Peyer's patch (tissue), 4 donors: ENCODE measurements around the gene AKAP7. TPM values are rescaled to one million over a fixed set of nuclear protein-coding genes. Genes with fewer than 3 reads are reported as not detected.

Experiments
- DNase-seq, 3 donors: peaks; one replicate each; pipeline ENCODE4 v3.0.0-alpha.2; 2017 to 2019
- H3K27ac ChIP-seq, 4 donors: fragments of 200-600 bp; sonication (generic); one replicate each; pipeline ENCODE4 v1.5.1; 2016 to 2019
- H3K27me3 ChIP-seq, 2 donors: fragments of 200-600 bp; sonication (generic); one replicate each; pipeline ENCODE4 v1.5.1; 2019
- H3K36me3 ChIP-seq, 3 donors: fragments of 200-600 bp; sonication (generic); one replicate each; pipeline ENCODE4 v1.5.1; 2016 to 2019
- H3K4me1 ChIP-seq, 4 donors: fragments of 200-600 bp; sonication (generic); one replicate each; pipeline ENCODE4 v1.5.1; 2016 to 2019
- H3K4me3 ChIP-seq, 4 donors: fragments of 200-600 bp; sonication (generic); 1 replicate in 3 of 4; 2 replicates in 1 of 4; pipeline ENCODE4 v1.5.1; 2016 to 2019; ENCODE audit warnings: mild to moderate bottlenecking in 1 of 4
- H3K9me3 ChIP-seq, 4 donors: fragments of 200-600 bp; sonication (generic); one replicate each; pipeline ENCODE4 v1.5.1; 2016 to 2019; ENCODE audit warnings: mild to moderate bottlenecking in 1 of 4
- POLR2A ChIP-seq, 2 donors: fragments of 450-650 bp; IDR thresholded peaks; one replicate each; pipeline ENCODE4 v1.5.1; 2017; ENCODE audit warnings: antibody characterized with exemption in 2 of 2, mild to moderate bottlenecking in 2 of 2, moderate library complexity in 2 of 2
- total RNA-seq, 4 donors: library from RNA; depleted of rRNA; stranded (reverse); fragments of >200 nt; gene quantifications; one replicate each; pipeline ENCODE4 v1.1.0, GENCODE V29; 2016
- TF ChIP-seq, protein P1 (sequence below), 6 experiments: fragments of 450-650 bp in 4 of 6; fragments of 200-600 bp in 2 of 6; sonication (generic) in 1 of 6; IDR thresholded peaks; one replicate each; pipeline ENCODE4 v1.5.1; 2017 to 2019; ENCODE audit warnings: antibody characterized with exemption in 6 of 6, mild to moderate bottlenecking in 3 of 6, moderate library complexity in 1 of 6

AKAP7 gene
- total RNA-seq, 4 donors from 2014 or later: 8.3 to 24.7 (median 13.3) TPM

DNA sequence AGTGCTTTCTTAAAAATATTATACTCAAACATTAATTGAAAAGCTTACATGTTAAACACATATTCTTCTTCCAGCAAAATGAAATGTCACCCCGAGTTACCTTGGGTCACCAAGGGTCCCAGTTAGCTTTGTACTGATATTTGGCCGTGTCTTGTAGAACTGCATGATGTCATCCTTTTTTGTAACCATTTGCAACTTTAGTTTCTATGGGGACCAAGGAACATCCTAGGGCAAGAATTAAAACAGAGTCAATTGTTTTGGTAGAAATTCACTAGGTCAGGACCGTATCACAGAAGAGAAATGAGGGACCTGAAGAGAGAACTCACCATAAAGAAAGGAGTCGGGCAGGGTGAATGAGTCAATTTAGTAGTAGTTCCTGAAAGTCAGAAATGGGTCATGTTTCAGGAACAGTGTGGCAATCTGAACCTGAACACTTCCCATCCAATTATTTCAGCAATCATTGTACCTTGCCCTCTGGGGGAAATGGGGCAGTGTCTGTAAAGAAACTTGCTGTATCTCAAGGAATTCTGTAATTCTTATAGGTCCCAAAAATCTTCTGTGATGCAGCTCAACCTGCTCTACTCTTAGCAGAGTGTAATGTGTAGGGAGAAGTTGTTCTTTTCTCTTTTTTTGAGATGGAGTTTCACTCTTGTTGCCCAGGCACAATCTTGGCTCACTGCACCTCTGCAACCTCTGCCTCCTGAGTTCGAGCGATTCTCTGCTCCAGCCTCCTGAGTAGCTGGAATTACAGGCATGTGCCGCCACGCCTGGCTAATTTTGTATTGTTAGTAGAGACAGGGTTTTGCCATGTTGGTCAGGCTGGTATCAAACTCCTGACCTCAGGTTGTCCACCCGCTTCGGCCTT is 5.3 kb upstream of the AKAP7 start:
- no peaks in the 10 kb centered on the region for H3K9me3 ChIP-seq
- no peak overlapping the region for H3K4me3 ChIP-seq
- H3K27ac ChIP-seq: no peak overlapping the region

DNA sequence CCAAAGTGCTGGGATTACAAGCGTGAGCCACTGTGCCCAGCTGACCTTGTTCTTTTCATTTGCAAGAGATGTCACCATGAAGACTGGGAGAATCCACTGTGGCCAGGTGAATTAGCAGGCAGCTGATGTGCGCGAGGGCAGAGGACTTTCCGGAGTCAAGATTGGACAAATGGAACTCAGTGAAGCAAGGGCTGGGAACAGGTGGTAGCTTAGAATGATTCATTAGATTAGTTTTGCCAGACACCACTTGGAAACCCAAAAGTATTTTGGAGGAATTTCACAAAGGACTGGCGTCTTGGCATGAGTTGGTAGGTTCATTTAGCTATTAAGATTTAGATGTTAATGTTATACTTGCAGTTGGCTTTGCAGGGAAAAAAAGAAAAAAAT is 4.7 kb upstream of the AKAP7 start:
- Histone ChIP-seq H3K4me3 (no peak overlapping the region), H3K36me3 (no peaks in the 10 kb centered on the region), H3K27ac (no peak overlapping the region), H3K4me1 (peaks cover 0 to 7% (median 0%) of the 10 kb centered on the region in 4 donors), H3K27me3 (no peaks in the 10 kb centered on the region), H3K9me3 (no peaks in the 10 kb centered on the region)
- DNase-seq: no peak
- TF ChIP-seq POLR2A (IDR thresholded peaks at IDR 0.05): no peak
- TF ChIP-seq, protein P1, sequence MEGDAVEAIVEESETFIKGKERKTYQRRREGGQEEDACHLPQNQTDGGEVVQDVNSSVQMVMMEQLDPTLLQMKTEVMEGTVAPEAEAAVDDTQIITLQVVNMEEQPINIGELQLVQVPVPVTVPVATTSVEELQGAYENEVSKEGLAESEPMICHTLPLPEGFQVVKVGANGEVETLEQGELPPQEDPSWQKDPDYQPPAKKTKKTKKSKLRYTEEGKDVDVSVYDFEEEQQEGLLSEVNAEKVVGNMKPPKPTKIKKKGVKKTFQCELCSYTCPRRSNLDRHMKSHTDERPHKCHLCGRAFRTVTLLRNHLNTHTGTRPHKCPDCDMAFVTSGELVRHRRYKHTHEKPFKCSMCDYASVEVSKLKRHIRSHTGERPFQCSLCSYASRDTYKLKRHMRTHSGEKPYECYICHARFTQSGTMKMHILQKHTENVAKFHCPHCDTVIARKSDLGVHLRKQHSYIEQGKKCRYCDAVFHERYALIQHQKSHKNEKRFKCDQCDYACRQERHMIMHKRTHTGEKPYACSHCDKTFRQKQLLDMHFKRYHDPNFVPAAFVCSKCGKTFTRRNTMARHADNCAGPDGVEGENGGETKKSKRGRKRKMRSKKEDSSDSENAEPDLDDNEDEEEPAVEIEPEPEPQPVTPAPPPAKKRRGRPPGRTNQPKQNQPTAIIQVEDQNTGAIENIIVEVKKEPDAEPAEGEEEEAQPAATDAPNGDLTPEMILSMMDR (IDR thresholded peaks at IDR 0.05): no peak

More for the DNA sequence above, 5.3 kb upstream of the AKAP7 start:
- H3K36me3 ChIP-seq: no peaks in the 10 kb centered on the region
- DNase-seq: no peak
- no peak for TF ChIP-seq POLR2A (IDR thresholded peaks at IDR 0.05)
- TF ChIP-seq, protein P1 (IDR thresholded peaks at IDR 0.05): no peak
- peaks cover 0 to 7% (median 0%) of the 10 kb centered on the region in 4 donors for H3K4me1 ChIP-seq
- H3K27me3 ChIP-seq: no peaks in the 10 kb centered on the region

DNA sequence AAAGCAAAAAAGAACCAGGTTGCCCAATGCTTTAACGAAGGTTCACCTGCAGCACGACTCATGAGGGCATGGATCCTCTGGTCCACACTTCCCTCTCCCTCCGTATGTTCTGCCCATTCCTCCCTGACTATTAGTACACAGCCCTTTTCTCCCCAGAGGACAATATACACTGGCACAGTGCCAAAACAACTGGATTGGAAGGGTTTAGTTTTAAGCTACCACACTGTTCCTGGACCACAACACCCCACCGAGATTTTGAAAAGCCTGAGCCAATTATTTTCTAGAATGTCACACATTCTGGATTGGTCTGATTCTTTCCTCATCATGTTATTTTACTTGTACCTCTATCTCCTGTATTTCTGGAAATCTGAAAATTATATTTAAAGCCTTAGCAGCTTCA is 2.9 kb upstream of the AKAP7 start:
- no peak for TF ChIP-seq POLR2A (IDR thresholded peaks at IDR 0.05)
- TF ChIP-seq, protein P1 (IDR thresholded peaks at IDR 0.05): no peak
- DNase-seq: no peak
- Histone ChIP-seq H3K27me3 (no peaks in the 10 kb centered on the region), H3K4me3 (no peak overlapping the region), H3K36me3 (no peaks in the 10 kb centered on the region), H3K9me3 (no peaks in the 10 kb centered on the region), H3K27ac (no peak overlapping the region), H3K4me1 (peaks cover 0 to 7% (median 0%) of the 10 kb centered on the region in 4 donors)

DNA sequence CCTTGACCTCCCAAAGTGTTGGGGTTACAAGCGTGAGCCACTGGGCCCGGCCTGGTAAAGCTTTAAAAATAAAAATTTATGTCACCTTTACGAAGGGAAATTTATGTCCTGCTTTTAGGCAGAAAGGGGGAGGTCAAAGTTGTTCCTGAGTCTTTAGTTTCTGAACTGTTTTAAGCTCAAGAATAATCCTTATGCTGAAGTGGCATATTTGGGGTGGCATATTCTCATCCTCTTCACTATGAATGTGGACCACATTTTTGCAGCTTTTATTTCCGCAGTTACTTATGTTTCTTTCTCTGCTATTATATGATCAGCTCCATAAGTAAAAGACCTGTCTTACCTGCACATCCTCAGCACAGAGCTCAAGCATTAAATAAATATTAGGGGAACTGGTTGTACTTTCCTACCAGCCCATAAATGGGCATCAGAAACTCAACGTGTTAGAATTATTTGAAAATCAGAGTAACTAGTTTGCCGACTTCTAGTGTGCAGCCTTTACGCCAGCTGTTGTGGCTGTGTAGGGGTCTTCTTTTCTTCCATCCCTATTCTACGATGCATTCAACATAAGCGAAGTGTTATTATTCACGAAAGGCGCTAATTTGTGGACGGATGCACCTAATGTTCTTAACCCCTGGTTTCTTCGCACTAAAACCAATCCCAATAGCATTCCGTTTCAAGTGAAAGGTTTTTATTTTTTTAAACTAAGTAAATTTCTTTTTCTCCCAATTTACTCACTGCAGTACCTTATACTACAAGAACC is 867 bp upstream of the AKAP7 start:
- Histone ChIP-seq H3K9me3 (no peaks in the 10 kb centered on the region), H3K4me1 (peaks cover 0 to 7% (median 0%) of the 10 kb centered on the region in 4 donors), H3K27me3 (no peaks in the 10 kb centered on the region), H3K36me3 (no peaks in the 10 kb centered on the region), H3K4me3 (peak overlapping the region; percentile 70 to 92 (median 78)), H3K27ac (peak overlapping the region in 3 of 4 donors; percentile 78 to 87 (median 85))
- DNase-seq: no peak
- no peak for TF ChIP-seq POLR2A (IDR thresholded peaks at IDR 0.05)
- TF ChIP-seq, protein P1 (IDR thresholded peaks at IDR 0.05): no peak

DNA sequence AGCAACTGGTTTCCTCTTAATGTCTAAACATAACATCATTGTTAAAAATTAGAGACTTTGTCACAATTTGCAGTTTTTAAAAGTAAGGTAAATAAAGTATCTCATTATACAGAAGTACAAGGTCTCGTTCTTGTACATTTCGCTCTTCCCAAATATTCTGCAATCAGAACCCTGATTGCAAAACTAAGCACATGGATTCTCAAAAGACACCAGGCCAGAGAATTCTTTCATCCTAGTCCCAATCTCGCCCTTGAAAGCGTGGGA is 355 bp upstream of the AKAP7 start:
- no peaks in the 10 kb centered on the region for H3K9me3 ChIP-seq
- DNase-seq: no peak
- no peaks in the 10 kb centered on the region for H3K27me3 ChIP-seq
- H3K36me3 ChIP-seq: no peaks in the 10 kb centered on the region
- H3K4me1 ChIP-seq: peaks cover 0 to 7% (median 0%) of the 10 kb centered on the region in 4 donors
- TF ChIP-seq POLR2A (IDR thresholded peaks at IDR 0.05): no peak
- TF ChIP-seq, protein P1 (IDR thresholded peaks at IDR 0.05): no peak
- H3K4me3 ChIP-seq: peak overlapping the region; percentile 70 to 92 (median 78)
- peak overlapping the region; percentile 78 to 91 (median 86) for H3K27ac ChIP-seq
